Measurements from ENCODE around the gene OPA1.

DNA sequence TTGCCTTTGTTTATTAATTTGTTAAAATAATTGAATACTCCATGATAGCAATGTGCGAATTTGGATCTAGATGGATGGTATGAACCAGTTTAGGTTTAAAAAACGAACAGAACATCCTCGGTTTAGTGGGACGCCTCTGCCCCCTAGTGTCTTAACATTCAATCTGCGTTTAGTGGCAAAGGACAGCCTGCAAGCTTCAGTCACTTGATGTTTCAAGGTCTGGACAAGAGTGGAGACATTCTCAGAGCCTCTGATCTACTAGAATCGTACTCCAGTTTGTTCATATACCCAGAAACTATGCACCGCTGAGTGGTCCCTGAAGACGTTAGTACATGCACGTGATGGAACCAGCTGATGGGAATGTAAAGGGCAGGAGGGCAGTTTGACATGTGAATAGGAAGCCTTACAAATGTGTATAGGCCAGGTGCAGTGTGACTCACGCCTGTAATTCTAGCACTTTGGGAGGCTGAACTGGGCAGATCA, 20.5 kb upstream of the OPA1 start:
- TF ChIP-seq, protein P1, sequence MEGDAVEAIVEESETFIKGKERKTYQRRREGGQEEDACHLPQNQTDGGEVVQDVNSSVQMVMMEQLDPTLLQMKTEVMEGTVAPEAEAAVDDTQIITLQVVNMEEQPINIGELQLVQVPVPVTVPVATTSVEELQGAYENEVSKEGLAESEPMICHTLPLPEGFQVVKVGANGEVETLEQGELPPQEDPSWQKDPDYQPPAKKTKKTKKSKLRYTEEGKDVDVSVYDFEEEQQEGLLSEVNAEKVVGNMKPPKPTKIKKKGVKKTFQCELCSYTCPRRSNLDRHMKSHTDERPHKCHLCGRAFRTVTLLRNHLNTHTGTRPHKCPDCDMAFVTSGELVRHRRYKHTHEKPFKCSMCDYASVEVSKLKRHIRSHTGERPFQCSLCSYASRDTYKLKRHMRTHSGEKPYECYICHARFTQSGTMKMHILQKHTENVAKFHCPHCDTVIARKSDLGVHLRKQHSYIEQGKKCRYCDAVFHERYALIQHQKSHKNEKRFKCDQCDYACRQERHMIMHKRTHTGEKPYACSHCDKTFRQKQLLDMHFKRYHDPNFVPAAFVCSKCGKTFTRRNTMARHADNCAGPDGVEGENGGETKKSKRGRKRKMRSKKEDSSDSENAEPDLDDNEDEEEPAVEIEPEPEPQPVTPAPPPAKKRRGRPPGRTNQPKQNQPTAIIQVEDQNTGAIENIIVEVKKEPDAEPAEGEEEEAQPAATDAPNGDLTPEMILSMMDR (IDR thresholded peaks at IDR 0.05): peak in 5 of 7 experiments; percentile 48 to 80 (median 63)
- TF ChIP-seq POLR2AphosphoS5 (IDR thresholded peaks at IDR 0.05): no peak

All from stomach (tissue), 4 donors.